ENCODE results near the gene VNN1.
"Not testable (repeated sequence)": the region's sequence is repeated elsewhere in the genome, so short reads cannot be mapped to it uniquely, and the experiment has no call there.

The VNN1 gene

DNA sequence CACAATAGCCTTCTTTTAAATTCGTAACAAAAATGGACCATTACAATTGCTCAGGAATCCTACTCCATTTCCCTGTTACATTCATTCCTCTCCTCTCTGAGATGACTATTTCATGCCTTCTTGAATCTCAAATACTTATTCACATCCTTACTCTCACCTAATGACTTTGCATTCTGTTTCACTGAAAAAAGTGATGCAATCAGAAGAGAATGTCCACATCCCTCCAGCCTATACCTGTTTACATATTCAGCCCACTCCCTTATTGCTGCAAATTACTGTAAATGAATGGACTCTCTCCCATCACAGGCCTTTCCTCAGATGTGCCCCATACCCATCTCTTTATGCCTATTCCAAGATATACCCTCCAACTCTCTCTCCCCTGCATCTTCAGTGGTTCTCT lies 63.4 kb downstream of the VNN1 start:
- TF ChIP-seq, protein P1, sequence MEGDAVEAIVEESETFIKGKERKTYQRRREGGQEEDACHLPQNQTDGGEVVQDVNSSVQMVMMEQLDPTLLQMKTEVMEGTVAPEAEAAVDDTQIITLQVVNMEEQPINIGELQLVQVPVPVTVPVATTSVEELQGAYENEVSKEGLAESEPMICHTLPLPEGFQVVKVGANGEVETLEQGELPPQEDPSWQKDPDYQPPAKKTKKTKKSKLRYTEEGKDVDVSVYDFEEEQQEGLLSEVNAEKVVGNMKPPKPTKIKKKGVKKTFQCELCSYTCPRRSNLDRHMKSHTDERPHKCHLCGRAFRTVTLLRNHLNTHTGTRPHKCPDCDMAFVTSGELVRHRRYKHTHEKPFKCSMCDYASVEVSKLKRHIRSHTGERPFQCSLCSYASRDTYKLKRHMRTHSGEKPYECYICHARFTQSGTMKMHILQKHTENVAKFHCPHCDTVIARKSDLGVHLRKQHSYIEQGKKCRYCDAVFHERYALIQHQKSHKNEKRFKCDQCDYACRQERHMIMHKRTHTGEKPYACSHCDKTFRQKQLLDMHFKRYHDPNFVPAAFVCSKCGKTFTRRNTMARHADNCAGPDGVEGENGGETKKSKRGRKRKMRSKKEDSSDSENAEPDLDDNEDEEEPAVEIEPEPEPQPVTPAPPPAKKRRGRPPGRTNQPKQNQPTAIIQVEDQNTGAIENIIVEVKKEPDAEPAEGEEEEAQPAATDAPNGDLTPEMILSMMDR (IDR thresholded peaks at IDR 0.05; ENCODE audit: poor library complexity, severe bottlenecking): no peak
- Histone ChIP-seq H3K4me3 (ENCODE audit: severe bottlenecking) (no peak overlapping the region), H3K4me1 (ENCODE audit: insufficient read depth, poor library complexity, severe bottlenecking) (peaks cover 3% of the 10 kb centered on the region), H3K9me3 (ENCODE audit: severe bottlenecking) (no peaks in the 10 kb centered on the region), H3K27me3 (ENCODE audit: insufficient read depth, poor library complexity, severe bottlenecking) (no peaks in the 10 kb centered on the region), H3K36me3 (ENCODE audit: low read depth) (no peaks in the 10 kb centered on the region), H3K27ac (ENCODE audit: poor library complexity, severe bottlenecking) (no peak overlapping the region)
- ATAC-seq (ENCODE audit: low read depth) (peak; percentile 49; the same call in 2 of the 3 replicates), DNase-seq (ENCODE audit: low spot score) (no peak)

DNA sequence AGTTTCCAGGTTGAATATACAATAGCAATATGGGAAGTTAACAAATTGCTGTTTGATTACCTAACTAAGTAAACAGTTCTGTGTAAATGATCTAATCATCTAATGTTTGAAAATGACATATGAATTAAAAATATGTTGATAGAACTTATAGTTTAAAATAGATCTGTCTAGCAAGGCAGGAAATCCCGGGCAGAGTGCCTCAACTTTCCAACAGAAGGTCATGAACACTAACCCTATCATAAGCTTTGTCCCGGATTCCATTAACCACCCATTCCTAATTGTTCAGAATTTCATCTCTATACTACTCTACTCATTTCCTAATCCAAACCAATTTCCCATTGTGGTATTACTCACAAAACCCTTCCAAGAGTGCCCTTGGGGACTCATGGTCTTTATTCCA lies 65.0 kb downstream of the VNN1 start:
- Histone ChIP-seq H3K27me3 (ENCODE audit: insufficient read depth, poor library complexity, severe bottlenecking) (no peaks in the 10 kb centered on the region), H3K9me3 (ENCODE audit: severe bottlenecking) (no peaks in the 10 kb centered on the region), H3K36me3 (ENCODE audit: low read depth) (no peaks in the 10 kb centered on the region), H3K4me1 (ENCODE audit: insufficient read depth, poor library complexity, severe bottlenecking) (peaks cover 3% of the 10 kb centered on the region), H3K4me3 (ENCODE audit: severe bottlenecking) (no peak overlapping the region), H3K27ac (ENCODE audit: poor library complexity, severe bottlenecking) (no peak overlapping the region)
- no peak for ATAC-seq (ENCODE audit: low read depth)
- no peak for DNase-seq (ENCODE audit: low spot score)
- TF ChIP-seq, protein P1 (IDR thresholded peaks at IDR 0.05; ENCODE audit: poor library complexity, severe bottlenecking): no peak

DNA sequence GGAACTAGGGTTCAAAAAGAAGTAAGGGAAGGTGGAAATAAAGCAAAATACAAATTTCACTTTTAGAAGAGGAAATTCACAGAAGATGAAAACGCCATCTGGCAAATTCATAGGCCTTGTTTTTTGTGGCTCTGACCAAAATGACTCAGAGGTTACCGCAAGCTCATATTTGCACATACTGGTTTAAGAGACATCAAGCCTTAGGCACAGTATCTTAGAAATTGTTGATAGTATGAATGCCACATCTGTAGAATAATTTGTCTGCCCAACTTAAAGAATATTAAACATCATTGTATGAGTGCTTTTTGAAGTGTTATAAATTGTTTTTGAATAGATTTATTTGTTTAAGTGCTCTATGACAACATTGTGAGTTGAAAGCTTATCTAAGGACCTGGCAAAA lies 65.5 kb downstream of the VNN1 start:
- TF ChIP-seq, protein P1 (IDR thresholded peaks at IDR 0.05; ENCODE audit: poor library complexity, severe bottlenecking): no peak
- Histone ChIP-seq H3K36me3 (ENCODE audit: low read depth) (no peaks in the 10 kb centered on the region), H3K4me3 (ENCODE audit: severe bottlenecking) (no peak overlapping the region), H3K27ac (ENCODE audit: poor library complexity, severe bottlenecking) (no peak overlapping the region), H3K9me3 (ENCODE audit: severe bottlenecking) (no peaks in the 10 kb centered on the region), H3K4me1 (ENCODE audit: insufficient read depth, poor library complexity, severe bottlenecking) (peaks cover 3% of the 10 kb centered on the region), H3K27me3 (ENCODE audit: insufficient read depth, poor library complexity, severe bottlenecking) (no peaks in the 10 kb centered on the region)
- no peak for DNase-seq (ENCODE audit: low spot score)
- peak; percentile 81 for ATAC-seq (ENCODE audit: low read depth)

DNA sequence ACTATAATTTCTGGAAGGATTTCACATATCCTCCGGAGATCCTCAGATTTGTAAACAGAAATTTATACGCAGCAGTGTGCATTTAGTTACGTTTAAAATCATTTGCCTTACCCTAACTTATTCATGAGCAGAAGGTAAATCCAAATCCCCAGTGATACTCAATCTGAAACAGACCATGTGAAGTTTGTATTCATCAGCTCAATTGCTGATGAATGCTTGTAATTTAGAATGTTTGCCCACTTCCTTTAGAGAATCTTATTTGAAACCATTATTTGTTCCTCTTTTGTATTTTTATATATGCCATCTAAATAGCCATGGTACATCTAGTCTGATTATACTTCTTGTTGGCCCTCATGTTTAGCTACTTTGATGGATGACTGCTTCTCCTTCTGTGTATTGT lies 70.3 kb downstream of the VNN1 start:
- Histone ChIP-seq H3K27me3 (ENCODE audit: insufficient read depth, poor library complexity, severe bottlenecking) (no peaks in the 10 kb centered on the region), H3K4me3 (ENCODE audit: severe bottlenecking) (no peak overlapping the region), H3K36me3 (ENCODE audit: low read depth) (no peaks in the 10 kb centered on the region), H3K27ac (ENCODE audit: poor library complexity, severe bottlenecking) (no peak overlapping the region), H3K9me3 (ENCODE audit: severe bottlenecking) (no peaks in the 10 kb centered on the region), H3K4me1 (ENCODE audit: insufficient read depth, poor library complexity, severe bottlenecking) (peaks cover 1% of the 10 kb centered on the region)
- ATAC-seq (ENCODE audit: low read depth) (no peak), DNase-seq (ENCODE audit: low spot score) (no peak)
- TF ChIP-seq, protein P1 (IDR thresholded peaks at IDR 0.05; ENCODE audit: poor library complexity, severe bottlenecking): no peak

DNA sequence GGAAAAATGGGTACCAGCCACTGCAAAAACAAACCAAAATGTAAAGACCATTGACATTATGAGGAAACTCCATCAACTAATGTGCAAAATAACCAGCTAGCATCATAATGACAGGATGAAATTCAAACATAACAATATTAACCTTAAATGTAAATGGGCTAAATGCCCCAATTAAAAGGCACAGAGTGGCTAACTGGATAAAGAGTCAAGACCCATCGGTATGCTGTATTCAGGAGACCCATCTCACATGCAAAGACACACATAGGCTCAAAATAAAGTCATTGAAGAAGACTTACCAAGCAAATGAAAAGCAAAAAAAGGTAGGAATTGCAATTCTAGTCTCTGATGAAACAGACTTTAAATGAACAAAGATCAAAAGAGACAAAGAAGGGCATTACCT lies 76.7 kb downstream of the VNN1 start:
- not testable (repeated sequence) for H3K36me3 ChIP-seq (ENCODE audit: low read depth); H3K27me3 ChIP-seq (ENCODE audit: insufficient read depth, poor library complexity, severe bottlenecking); H3K9me3 ChIP-seq (ENCODE audit: severe bottlenecking); DNase-seq (ENCODE audit: low spot score); H3K4me3 ChIP-seq (ENCODE audit: severe bottlenecking); ATAC-seq (ENCODE audit: low read depth); H3K27ac ChIP-seq (ENCODE audit: poor library complexity, severe bottlenecking); H3K4me1 ChIP-seq (ENCODE audit: insufficient read depth, poor library complexity, severe bottlenecking)

DNA sequence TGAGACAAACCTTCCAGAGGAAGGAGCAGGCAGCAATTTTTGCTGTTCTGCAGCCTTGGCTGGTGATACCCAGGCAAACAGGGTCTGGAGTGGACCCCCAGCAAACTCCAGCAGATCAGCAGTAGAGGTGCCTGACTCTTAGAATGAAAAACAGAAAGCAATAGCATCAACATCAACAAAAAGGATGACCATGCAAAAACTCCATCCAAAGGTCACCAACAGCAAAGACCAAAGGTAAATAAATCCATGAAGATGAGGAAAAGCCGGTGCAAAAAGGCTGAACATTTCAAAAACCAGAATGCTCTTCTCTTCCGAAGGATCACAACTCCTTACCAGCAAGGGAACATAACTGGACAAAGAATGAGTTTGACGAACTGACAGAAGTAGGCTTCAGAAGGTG lies 77.9 kb downstream of the VNN1 start:
- ATAC-seq (ENCODE audit: low read depth); H3K27me3 ChIP-seq (ENCODE audit: insufficient read depth, poor library complexity, severe bottlenecking); DNase-seq (ENCODE audit: low spot score): not testable (repeated sequence)

DNA sequence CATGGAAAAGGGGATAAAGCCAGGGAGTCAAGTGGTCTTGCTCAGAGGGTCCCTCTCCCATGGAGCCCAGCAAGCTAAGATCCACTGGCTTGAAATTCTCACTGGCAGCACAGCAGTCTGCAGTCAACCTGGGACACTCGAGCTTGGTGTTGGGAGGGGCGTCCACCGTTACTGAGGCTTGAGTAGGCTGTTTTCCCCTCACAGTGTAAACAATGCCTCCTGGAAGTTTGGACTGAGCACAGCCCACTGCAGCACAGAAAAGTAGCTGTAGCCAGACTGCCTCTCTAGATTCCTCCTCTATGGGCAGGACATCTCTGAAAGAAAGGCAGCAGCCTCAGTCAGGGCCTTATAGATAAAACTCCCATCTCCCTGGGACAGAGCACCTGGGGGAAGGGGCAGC lies 78.6 kb downstream of the VNN1 start:
- H3K36me3 ChIP-seq (ENCODE audit: low read depth); H3K27ac ChIP-seq (ENCODE audit: poor library complexity, severe bottlenecking); H3K4me3 ChIP-seq (ENCODE audit: severe bottlenecking); DNase-seq (ENCODE audit: low spot score); H3K4me1 ChIP-seq (ENCODE audit: insufficient read depth, poor library complexity, severe bottlenecking); ATAC-seq (ENCODE audit: low read depth); H3K9me3 ChIP-seq (ENCODE audit: severe bottlenecking); H3K27me3 ChIP-seq (ENCODE audit: insufficient read depth, poor library complexity, severe bottlenecking): not testable (repeated sequence)

More for the DNA sequence above, 77.9 kb downstream of the VNN1 start:
- not testable (repeated sequence) for H3K9me3 ChIP-seq (ENCODE audit: severe bottlenecking); H3K4me3 ChIP-seq (ENCODE audit: severe bottlenecking); H3K4me1 ChIP-seq (ENCODE audit: insufficient read depth, poor library complexity, severe bottlenecking); H3K36me3 ChIP-seq (ENCODE audit: low read depth); H3K27ac ChIP-seq (ENCODE audit: poor library complexity, severe bottlenecking)
